Liver (tissue), 9 donors: ENCODE measurements around the gene DBH. TPM values are rescaled to one million over a fixed set of nuclear protein-coding genes. Genes with fewer than 3 reads are reported as not detected.

Experiments used
- DNase-seq: peaks from one replicate; pipeline ENCODE4 v3.0.0-alpha.2; 2017; ENCODE audit warnings: low spot score
- H3K27ac ChIP-seq, 2 donors: one replicate each; pipeline ENCODE4 v1.7.0; 2013; ENCODE audit warnings: inconsistent platforms in 2 of 2, low read length in 2 of 2, control low read depth in 1 of 2, low read depth in 1 of 2, mild to moderate bottlenecking in 1 of 2
- H3K27me3 ChIP-seq, 4 donors: one replicate each; pipeline versions ENCODE4 v1.6.1 to v1.7.0; 2013; ENCODE audit warnings: low read length in 3 of 4, inconsistent platforms in 1 of 4, mild to moderate bottlenecking in 1 of 4, moderate library complexity in 1 of 4; ENCODE audit not compliant: control insufficient read depth in 4 of 4, insufficient read depth in 4 of 4
- H3K36me3 ChIP-seq, 4 donors: one replicate each; pipeline versions ENCODE4 v1.6.1 to v1.7.0; 2013; ENCODE audit warnings: low read length in 3 of 4, mild to moderate bottlenecking in 3 of 4, low read depth in 1 of 4, moderate library complexity in 1 of 4; ENCODE audit not compliant: control insufficient read depth in 4 of 4, insufficient read depth in 3 of 4
- H3K4me1 ChIP-seq, 4 donors: one replicate each; pipeline versions ENCODE4 v1.6.1 to v1.7.0; 2013; ENCODE audit warnings: low read length in 3 of 4, mild to moderate bottlenecking in 3 of 4, moderate library complexity in 1 of 4; ENCODE audit not compliant: control insufficient read depth in 4 of 4, insufficient read depth in 4 of 4
- H3K4me3 ChIP-seq, 3 donors: one replicate each; pipeline versions ENCODE4 v1.6.1 to v1.7.0; 2013; ENCODE audit warnings: low read length in 3 of 3, control low read depth in 1 of 3, low read depth in 1 of 3, mild to moderate bottlenecking in 1 of 3
- H3K9ac ChIP-seq, 2 donors: one replicate each; pipeline ENCODE4 v1.7.0; 2013; ENCODE audit warnings: low read length in 2 of 2, mild to moderate bottlenecking in 2 of 2, moderate library complexity in 2 of 2, control low read depth in 1 of 2, low read depth in 1 of 2
- H3K9me3 ChIP-seq, 4 donors: one replicate each; pipeline versions ENCODE4 v1.6.1 to v1.7.0; 2013; ENCODE audit warnings: low read length in 3 of 4; ENCODE audit not compliant: control insufficient read depth in 4 of 4
- FOXA1 ChIP-seq: IDR thresholded peaks from 2 replicates; pipeline ENCODE4 v1.6.1; 2016; ENCODE audit warnings: antibody characterized with exemption
- FOXA2 ChIP-seq: IDR thresholded peaks from 2 replicates; pipeline ENCODE4 v1.6.1; 2016; ENCODE audit warnings: antibody characterized with exemption
- GABPA ChIP-seq, 2 donors: IDR thresholded peaks in 1 of 2; conservative IDR thresholded peaks in 1 of 2; 2 replicates each; pipeline ENCODE4 v1.6.1; 2016; ENCODE audit warnings: antibody characterized with exemption in 2 of 2, mild to moderate bottlenecking in 1 of 2, moderate library complexity in 1 of 2
- HNF4A ChIP-seq, 2 donors: conservative IDR thresholded peaks; 2 replicates each; pipeline ENCODE4 v1.6.1; 2016; ENCODE audit warnings: antibody characterized with exemption in 2 of 2, mild to moderate bottlenecking in 2 of 2
- HNF4G ChIP-seq: IDR thresholded peaks from 2 replicates; pipeline ENCODE4 v1.6.1; 2016; ENCODE audit warnings: antibody characterized with exemption
- NR2F2 ChIP-seq: IDR thresholded peaks from 2 replicates; pipeline ENCODE4 v1.6.1; 2016; ENCODE audit warnings: antibody characterized with exemption
- WGBS: extraction: QIAGEN DNeasy Blood & Tissue Kit; methylation state at CpG from one replicate; pipeline ENCODE4 v1.1.7; 2013; 5-methylcytosine and 5-hydroxymethylcytosine counted together
- polyA plus RNA-seq, 2 donors: library from polyadenylated mRNA; stranded (reverse) in 1 of 2; unstranded in 1 of 2; fragments of 200-250 nt in 1 of 2; fragments of >200 nt in 1 of 2; fragmentation: Nextera tagmentation in 1 of 2; extraction: Ambion mirVana in 1 of 2; gene quantifications; one replicate each; pipeline versions ENCODE4 v1.2.1 to v1.2.3, GENCODE V29; 2013 to 2015
- total RNA-seq, 2 donors: library from RNA; depleted of rRNA; stranded (reverse); fragments of >200 nt; gene quantifications; one replicate each; pipeline ENCODE4 v1.2.3, GENCODE V29; 2014
- TF ChIP-seq, protein P1 (sequence below): IDR thresholded peaks from 2 replicates; pipeline ENCODE4 v1.6.1; 2016; ENCODE audit warnings: antibody characterized with exemption, mild to moderate bottlenecking
- TF ChIP-seq, protein P2 (sequence below): IDR thresholded peaks from 2 replicates; pipeline ENCODE4 v1.6.1; 2016; ENCODE audit warnings: antibody characterized with exemption
- TF ChIP-seq, protein P3 (sequence below): IDR thresholded peaks from 2 replicates; pipeline ENCODE4 v1.6.1; 2016; ENCODE audit warnings: antibody characterized with exemption
- TF ChIP-seq, protein P4 (sequence below): IDR thresholded peaks from 2 replicates; pipeline ENCODE4 v1.6.1; 2016; ENCODE audit warnings: antibody characterized with exemption
- donor health status: healthy.
- donor health status: healthy.
- donor health status: healthy.
- donor health status: healthy.
- donor health status: healthy.

The DBH gene
- total and polyA plus RNA-seq, 4 donors: 0.37 to 21.2 (median 2.5) TPM

DNA sequence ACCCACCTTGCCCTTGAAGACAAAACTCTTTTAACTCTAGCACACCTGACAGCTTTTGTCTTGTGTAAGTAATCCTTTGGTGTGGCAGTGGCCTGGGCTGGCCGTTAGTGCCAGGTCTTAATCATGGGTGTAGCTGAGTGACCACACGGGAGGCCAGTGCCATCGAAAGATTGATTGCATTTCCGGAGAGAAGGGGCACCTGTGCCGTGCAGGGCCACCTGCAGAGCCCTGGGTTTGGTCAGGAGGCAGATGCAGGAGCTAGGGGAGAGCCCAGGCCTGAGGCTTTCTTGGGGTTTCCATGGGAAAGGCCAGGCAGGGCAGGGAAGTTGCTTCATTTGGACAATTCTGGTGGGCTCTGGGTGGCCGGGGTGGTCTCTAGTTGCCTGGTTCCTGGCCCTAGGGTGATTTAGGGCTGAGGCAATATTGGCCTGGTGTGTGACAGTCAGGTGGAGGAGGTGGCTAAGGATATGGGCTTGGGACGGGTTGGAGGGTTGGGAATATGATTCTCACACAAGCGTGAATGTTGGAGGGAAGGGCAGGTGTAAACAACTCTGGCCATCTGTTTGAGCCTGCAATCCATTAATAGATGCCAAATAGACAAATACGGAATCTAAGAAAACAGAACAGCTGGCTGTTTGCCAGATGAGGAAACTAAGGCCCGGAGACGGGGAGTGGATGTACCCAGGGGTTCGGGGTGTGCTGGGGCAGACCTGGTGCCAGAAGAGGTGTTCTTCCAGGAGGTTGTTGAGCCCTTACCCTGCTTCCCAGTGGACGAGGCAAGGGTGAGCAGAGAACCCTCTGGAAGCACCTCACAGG is 4.6 kb downstream of the DBH start:
- TF ChIP-seq HNF4G: no peak
- TF ChIP-seq FOXA2: no peak
- TF ChIP-seq FOXA1: no peak
- TF ChIP-seq, protein P1, sequence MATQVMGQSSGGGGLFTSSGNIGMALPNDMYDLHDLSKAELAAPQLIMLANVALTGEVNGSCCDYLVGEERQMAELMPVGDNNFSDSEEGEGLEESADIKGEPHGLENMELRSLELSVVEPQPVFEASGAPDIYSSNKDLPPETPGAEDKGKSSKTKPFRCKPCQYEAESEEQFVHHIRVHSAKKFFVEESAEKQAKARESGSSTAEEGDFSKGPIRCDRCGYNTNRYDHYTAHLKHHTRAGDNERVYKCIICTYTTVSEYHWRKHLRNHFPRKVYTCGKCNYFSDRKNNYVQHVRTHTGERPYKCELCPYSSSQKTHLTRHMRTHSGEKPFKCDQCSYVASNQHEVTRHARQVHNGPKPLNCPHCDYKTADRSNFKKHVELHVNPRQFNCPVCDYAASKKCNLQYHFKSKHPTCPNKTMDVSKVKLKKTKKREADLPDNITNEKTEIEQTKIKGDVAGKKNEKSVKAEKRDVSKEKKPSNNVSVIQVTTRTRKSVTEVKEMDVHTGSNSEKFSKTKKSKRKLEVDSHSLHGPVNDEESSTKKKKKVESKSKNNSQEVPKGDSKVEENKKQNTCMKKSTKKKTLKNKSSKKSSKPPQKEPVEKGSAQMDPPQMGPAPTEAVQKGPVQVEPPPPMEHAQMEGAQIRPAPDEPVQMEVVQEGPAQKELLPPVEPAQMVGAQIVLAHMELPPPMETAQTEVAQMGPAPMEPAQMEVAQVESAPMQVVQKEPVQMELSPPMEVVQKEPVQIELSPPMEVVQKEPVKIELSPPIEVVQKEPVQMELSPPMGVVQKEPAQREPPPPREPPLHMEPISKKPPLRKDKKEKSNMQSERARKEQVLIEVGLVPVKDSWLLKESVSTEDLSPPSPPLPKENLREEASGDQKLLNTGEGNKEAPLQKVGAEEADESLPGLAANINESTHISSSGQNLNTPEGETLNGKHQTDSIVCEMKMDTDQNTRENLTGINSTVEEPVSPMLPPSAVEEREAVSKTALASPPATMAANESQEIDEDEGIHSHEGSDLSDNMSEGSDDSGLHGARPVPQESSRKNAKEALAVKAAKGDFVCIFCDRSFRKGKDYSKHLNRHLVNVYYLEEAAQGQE: no peak
- TF ChIP-seq HNF4A (conservative IDR thresholded peaks at IDR 0.05): no peak
- TF ChIP-seq, protein P2, sequence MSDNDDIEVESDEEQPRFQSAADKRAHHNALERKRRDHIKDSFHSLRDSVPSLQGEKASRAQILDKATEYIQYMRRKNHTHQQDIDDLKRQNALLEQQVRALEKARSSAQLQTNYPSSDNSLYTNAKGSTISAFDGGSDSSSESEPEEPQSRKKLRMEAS: no peak
- TF ChIP-seq GABPA (IDR thresholded peaks at IDR 0.05 in 1 of 2, conservative IDR thresholded peaks at IDR 0.05 in 1 of 2): no peak
- TF ChIP-seq, protein P3, sequence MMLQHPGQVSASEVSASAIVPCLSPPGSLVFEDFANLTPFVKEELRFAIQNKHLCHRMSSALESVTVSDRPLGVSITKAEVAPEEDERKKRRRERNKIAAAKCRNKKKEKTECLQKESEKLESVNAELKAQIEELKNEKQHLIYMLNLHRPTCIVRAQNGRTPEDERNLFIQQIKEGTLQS: no peak
- TF ChIP-seq, protein P4, sequence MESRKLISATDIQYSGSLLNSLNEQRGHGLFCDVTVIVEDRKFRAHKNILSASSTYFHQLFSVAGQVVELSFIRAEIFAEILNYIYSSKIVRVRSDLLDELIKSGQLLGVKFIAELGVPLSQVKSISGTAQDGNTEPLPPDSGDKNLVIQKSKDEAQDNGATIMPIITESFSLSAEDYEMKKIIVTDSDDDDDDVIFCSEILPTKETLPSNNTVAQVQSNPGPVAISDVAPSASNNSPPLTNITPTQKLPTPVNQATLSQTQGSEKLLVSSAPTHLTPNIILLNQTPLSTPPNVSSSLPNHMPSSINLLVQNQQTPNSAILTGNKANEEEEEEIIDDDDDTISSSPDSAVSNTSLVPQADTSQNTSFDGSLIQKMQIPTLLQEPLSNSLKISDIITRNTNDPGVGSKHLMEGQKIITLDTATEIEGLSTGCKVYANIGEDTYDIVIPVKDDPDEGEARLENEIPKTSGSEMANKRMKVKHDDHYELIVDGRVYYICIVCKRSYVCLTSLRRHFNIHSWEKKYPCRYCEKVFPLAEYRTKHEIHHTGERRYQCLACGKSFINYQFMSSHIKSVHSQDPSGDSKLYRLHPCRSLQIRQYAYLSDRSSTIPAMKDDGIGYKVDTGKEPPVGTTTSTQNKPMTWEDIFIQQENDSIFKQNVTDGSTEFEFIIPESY: no peak
- TF ChIP-seq NR2F2: no peak
- no peaks in the 10 kb centered on the region for H3K9me3 ChIP-seq
- H3K27ac ChIP-seq: no peak overlapping the region
- DNase-seq: no peak
- H3K9ac ChIP-seq: no peak overlapping the region
- no peaks in the 10 kb centered on the region for H3K4me1 ChIP-seq
- WGBS: 83% methylated on average over 13 of the region's 13 CpGs
- no peak overlapping the region for H3K4me3 ChIP-seq
- no peaks in the 10 kb centered on the region for H3K36me3 ChIP-seq
- H3K27me3 ChIP-seq: no peaks in the 10 kb centered on the region

DNA sequence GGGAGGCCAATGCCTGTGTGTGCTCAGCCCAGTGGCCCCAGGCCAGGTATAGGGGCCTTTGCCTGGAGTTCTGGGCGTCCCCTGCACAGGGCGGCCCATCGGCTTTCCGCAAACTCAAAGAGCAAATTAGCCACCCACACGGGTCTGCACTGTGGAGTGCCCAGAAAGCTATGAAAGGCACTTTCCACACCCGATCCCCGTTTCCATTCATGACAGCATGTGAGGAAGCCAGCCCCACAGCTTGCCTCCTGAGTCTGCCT is 5.2 kb downstream of the DBH start:
- Histone ChIP-seq H3K9ac (no peak overlapping the region), H3K4me3 (no peak overlapping the region), H3K27me3 (no peaks in the 10 kb centered on the region), H3K9me3 (no peaks in the 10 kb centered on the region), H3K36me3 (no peaks in the 10 kb centered on the region), H3K27ac (no peak overlapping the region), H3K4me1 (no peaks in the 10 kb centered on the region)
- DNase-seq: no peak
- 94% methylated on average over 7 of the region's 7 CpGs for WGBS
- TF ChIP-seq GABPA (IDR thresholded peaks at IDR 0.05 in 1 of 2, conservative IDR thresholded peaks at IDR 0.05 in 1 of 2): no peak
